ENCODE results near the gene KRTAP6-3. TPM values are rescaled to one million over a fixed set of nuclear protein-coding genes. Genes with fewer than 3 reads are reported as not detected.
A peak's percentile ranks its signal among the peaks of the same experiment; 100 is the strongest.

KRTAP6-3 gene
- not detected for total RNA-seq

GRCh38 chr21:30592140-30592539, at the start of gene KRTAP6-3:
TSS of gene KRTAP6-3 (plus strand) at chr21:30592440. CDS start at chr21:30592446, 6 bp downstream.
- H3K36me3 ChIP-seq, result no peaks in the 10 kb centered on the region
- DNase-seq (no peak), ATAC-seq (ENCODE audit: low FRiP score in 2 of 2) (peak; percentile 12 to 37)
- no peak within 1 kb of the TSS for H3K27ac ChIP-seq
- 92 to 93% methylated on average over 3 to 4 of the region's 4 CpGs for WGBS, 2 donors
- no peak for TF ChIP-seq POLR2AphosphoS5 (IDR thresholded peaks at IDR 0.05)
- TF ChIP-seq POLR2A (IDR thresholded peaks at IDR 0.05), result no peak
- no peak for TF ChIP-seq EP300 (IDR thresholded peaks at IDR 0.05)
- TF ChIP-seq CTCF (IDR thresholded peaks at IDR 0.05), result no peak
- H3K9me3 ChIP-seq, result no peaks in the 10 kb centered on the region
- H3K4me3 ChIP-seq, result no peak within 1 kb of the TSS
- H3K27me3 ChIP-seq, result no peaks in the 10 kb centered on the region
- no peaks in the 10 kb centered on the region for H3K4me1 ChIP-seq

- DNase-seq (no peak), ATAC-seq (ENCODE audit: low FRiP score in 2 of 2) (no peak)
- TF ChIP-seq CTCF (IDR thresholded peaks at IDR 0.05) (no peak), POLR2A (IDR thresholded peaks at IDR 0.05) (no peak), POLR2AphosphoS5 (IDR thresholded peaks at IDR 0.05) (no peak), EP300 (IDR thresholded peaks at IDR 0.05) (no peak)
- H3K36me3 ChIP-seq, result no peaks in the 10 kb centered on the region
- H3K4me3 ChIP-seq, result no peak overlapping the region
- H3K27ac ChIP-seq, result no peak overlapping the region
- H3K9me3 ChIP-seq, result no peaks in the 10 kb centered on the region
- H3K27me3 ChIP-seq, result no peaks in the 10 kb centered on the region
- H3K4me1 ChIP-seq, result no peaks in the 10 kb centered on the region
- WGBS, 2 donors, result 63 to 75% methylated on average over 1 of the region's 1 CpG
Observed at GRCh38 chr21:30552782-30553181, 39.5 kb upstream of the KRTAP6-3 start.

- no peak for ATAC-seq (ENCODE audit: low FRiP score in 2 of 2)
- TF ChIP-seq EP300 (IDR thresholded peaks at IDR 0.05) (no peak), CTCF (IDR thresholded peaks at IDR 0.05) (no peak), POLR2A (IDR thresholded peaks at IDR 0.05) (no peak), POLR2AphosphoS5 (IDR thresholded peaks at IDR 0.05) (no peak)
- Histone ChIP-seq H3K4me3 (no peak overlapping the region), H3K27ac (no peak overlapping the region), H3K4me1 (no peaks in the 10 kb centered on the region), H3K27me3 (no peaks in the 10 kb centered on the region), H3K36me3 (no peaks in the 10 kb centered on the region), H3K9me3 (no peaks in the 10 kb centered on the region)
- 85 to 93% methylated on average over 2 of the region's 2 CpGs for WGBS, 2 donors
- no peak for DNase-seq
Observed at GRCh38 chr21:30555095-30555494, 37.1 kb upstream of the KRTAP6-3 start.

- no peak for ATAC-seq (ENCODE audit: low FRiP score in 2 of 2)
- H3K27me3 ChIP-seq, result no peaks in the 10 kb centered on the region
- H3K4me1 ChIP-seq, result no peaks in the 10 kb centered on the region
- H3K27ac ChIP-seq, result no peak within 1 kb of the TSS
- TF ChIP-seq POLR2AphosphoS5 (IDR thresholded peaks at IDR 0.05), result no peak
- TF ChIP-seq POLR2A (IDR thresholded peaks at IDR 0.05), result no peak
- no peak for TF ChIP-seq CTCF (IDR thresholded peaks at IDR 0.05)
- TF ChIP-seq EP300 (IDR thresholded peaks at IDR 0.05), result no peak
- H3K4me3 ChIP-seq, result no peak within 1 kb of the TSS
- DNase-seq, result no peak
- WGBS, 2 donors, result 71% methylated on average over 2 of the region's 2 CpGs
- no peaks in the 10 kb centered on the region for H3K36me3 ChIP-seq
- H3K9me3 ChIP-seq, result no peaks in the 10 kb centered on the region
Observed at GRCh38 chr21:30561264-30561895, 30.9 kb upstream of the KRTAP6-3 start, which contains the start of gene KRTAP19-7. TSS of gene KRTAP19-7 (minus strand) at chr21:30561314. CDS start at chr21:30561289, 25 bp downstream.

- H3K9me3 ChIP-seq, result no peaks in the 10 kb centered on the region
- no peak for TF ChIP-seq POLR2AphosphoS5 (IDR thresholded peaks at IDR 0.05)
- no peak for TF ChIP-seq EP300 (IDR thresholded peaks at IDR 0.05)
- no peak for TF ChIP-seq POLR2A (IDR thresholded peaks at IDR 0.05)
- TF ChIP-seq CTCF (IDR thresholded peaks at IDR 0.05), result no peak
- H3K36me3 ChIP-seq, result no peaks in the 10 kb centered on the region
- WGBS, 2 donors, result 79 to 83% methylated on average over 2 of the region's 2 CpGs
- H3K4me3 ChIP-seq, result no peak overlapping the region
- no peak for ATAC-seq (ENCODE audit: low FRiP score in 2 of 2)
- H3K4me1 ChIP-seq, result no peaks in the 10 kb centered on the region
- no peak overlapping the region for H3K27ac ChIP-seq
- DNase-seq, result no peak
- H3K27me3 ChIP-seq, result no peaks in the 10 kb centered on the region
Observed at GRCh38 chr21:30561957-30562356, 30.3 kb upstream of the KRTAP6-3 start.
